Endodermal cell (in vitro differentiated cells): ENCODE results near the gene LRRC7. TPM values are rescaled to one million over a fixed set of nuclear protein-coding genes. Genes with fewer than 3 reads are reported as not detected.

ENCODE experiments used
- DNase-seq: peaks from one replicate; pipeline ENCODE4 v3.0.0-alpha.2; 2017
- H3K27ac ChIP-seq: 2 replicates; pipeline ENCODE4 v1.5.1; 2013; ENCODE audit warnings: mild to moderate bottlenecking, low read depth, low read length, moderate library complexity
- H3K27me3 ChIP-seq: 2 replicates; pipeline ENCODE4 v1.6.1; 2013; ENCODE audit warnings: mild to moderate bottlenecking, low read length, moderate library complexity; ENCODE audit not compliant: insufficient read depth, control insufficient read depth, poor library complexity, severe bottlenecking
- H3K36me3 ChIP-seq: 2 replicates; pipeline ENCODE4 v1.7.0; 2013; ENCODE audit warnings: mild to moderate bottlenecking, low read length, moderate library complexity; ENCODE audit not compliant: control insufficient read depth, insufficient read depth
- H3K4me1 ChIP-seq: one replicate; pipeline ENCODE4 v1.7.0; 2013; ENCODE audit warnings: low read length; ENCODE audit not compliant: control insufficient read depth, insufficient read depth
- H3K4me3 ChIP-seq: 2 replicates; pipeline ENCODE4 v1.5.1; 2013; ENCODE audit warnings: mild to moderate bottlenecking, low read length, moderate library complexity
- H3K9ac ChIP-seq: 2 replicates; pipeline ENCODE4 v1.6.1; 2013; ENCODE audit warnings: mild to moderate bottlenecking, low read length, moderate library complexity; ENCODE audit not compliant: poor library complexity, severe bottlenecking; ENCODE audit errors: extremely low read depth
- H3K9me3 ChIP-seq: 2 replicates; pipeline ENCODE4 v1.6.1; 2013; ENCODE audit warnings: mild to moderate bottlenecking, low read length, moderate library complexity; ENCODE audit not compliant: control insufficient read depth
- H3K27ac Mint-ChIP-seq: 2 replicates; pipeline ENCODE4 v1.8.0; 2020; ENCODE audit warnings: mixed read lengths
- H3K27me3 Mint-ChIP-seq: 2 replicates; pipeline ENCODE4 v1.8.0; 2021; ENCODE audit warnings: mild to moderate bottlenecking, mixed read lengths; ENCODE audit not compliant: insufficient read depth
- H3K36me3 Mint-ChIP-seq: 2 replicates; pipeline ENCODE4 v1.8.0; 2020; ENCODE audit warnings: low read depth, mixed read lengths
- H3K4me1 Mint-ChIP-seq: 2 replicates; pipeline ENCODE4 v1.8.0; 2020; ENCODE audit warnings: mixed read lengths
- H3K4me3 Mint-ChIP-seq: 2 replicates; pipeline ENCODE4 v1.8.0; 2020; ENCODE audit warnings: mild to moderate bottlenecking, moderate library complexity, mixed read lengths
- H3K9me3 Mint-ChIP-seq: 2 replicates; pipeline ENCODE4 v1.8.0; 2020; ENCODE audit warnings: mild to moderate bottlenecking, mixed read lengths
- WGBS, 2 experiments: methylation state at CpG; one replicate each; pipeline versions ENCODE4 v1.1.5 to v1.1.7; 2013; ENCODE audit warnings: missing lambda C conversion rate in 2 of 2, mixed read lengths in 1 of 2; ENCODE audit not compliant: insufficient coverage in 1 of 2, insufficient read length in 1 of 2; 5-methylcytosine and 5-hydroxymethylcytosine counted together
- total RNA-seq, 2 donors: library from RNA; stranded (reverse); fragmentation: NEBNext Ultra II Directional in 1 of 2; extraction: Animal tissue kit (Norgen Biotek cat#: 25700) in 1 of 2; gene quantifications; 2 replicates in 1 of 2; 3 replicates in 1 of 2; pipeline ENCODE4 v1.2.1, GENCODE V29; 2021
- TF ChIP-seq, protein P1 (sequence below): fragments of 200-600 bp; sonication (generic); conservative IDR thresholded peaks from 2 replicates; pipeline ENCODE4 v1.5.0; 2021; ENCODE audit warnings: antibody characterized with exemption, mild to moderate bottlenecking

LRRC7 gene
- total RNA-seq, 2 donors from 2014 or later = 1.4 to 2.2 TPM

DNA sequence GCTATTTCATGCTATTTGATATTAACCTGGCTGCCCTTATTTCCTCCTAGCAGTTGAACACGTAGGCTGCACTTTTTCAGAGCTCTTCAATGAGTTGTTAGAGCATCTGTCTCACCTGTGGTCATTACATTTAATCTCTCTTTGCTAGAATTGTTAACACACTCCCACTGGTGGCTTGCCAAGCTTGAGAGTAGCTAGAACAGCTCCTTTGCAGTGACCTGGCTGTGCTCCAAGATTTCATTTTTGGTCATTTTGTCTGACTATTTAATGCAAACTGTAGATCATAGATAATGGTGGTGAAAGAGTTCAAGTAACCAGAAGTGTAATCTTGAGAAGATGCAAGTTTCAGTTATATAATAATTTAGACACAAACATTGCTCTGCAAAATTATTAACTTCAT, 105.6 kb downstream of the LRRC7 start:
- H3K27me3 ChIP-seq = no peaks in the 10 kb centered on the region
- H3K36me3 ChIP-seq = no peaks in the 10 kb centered on the region
- H3K27ac ChIP-seq = no peak overlapping the region
- TF ChIP-seq, protein P1, sequence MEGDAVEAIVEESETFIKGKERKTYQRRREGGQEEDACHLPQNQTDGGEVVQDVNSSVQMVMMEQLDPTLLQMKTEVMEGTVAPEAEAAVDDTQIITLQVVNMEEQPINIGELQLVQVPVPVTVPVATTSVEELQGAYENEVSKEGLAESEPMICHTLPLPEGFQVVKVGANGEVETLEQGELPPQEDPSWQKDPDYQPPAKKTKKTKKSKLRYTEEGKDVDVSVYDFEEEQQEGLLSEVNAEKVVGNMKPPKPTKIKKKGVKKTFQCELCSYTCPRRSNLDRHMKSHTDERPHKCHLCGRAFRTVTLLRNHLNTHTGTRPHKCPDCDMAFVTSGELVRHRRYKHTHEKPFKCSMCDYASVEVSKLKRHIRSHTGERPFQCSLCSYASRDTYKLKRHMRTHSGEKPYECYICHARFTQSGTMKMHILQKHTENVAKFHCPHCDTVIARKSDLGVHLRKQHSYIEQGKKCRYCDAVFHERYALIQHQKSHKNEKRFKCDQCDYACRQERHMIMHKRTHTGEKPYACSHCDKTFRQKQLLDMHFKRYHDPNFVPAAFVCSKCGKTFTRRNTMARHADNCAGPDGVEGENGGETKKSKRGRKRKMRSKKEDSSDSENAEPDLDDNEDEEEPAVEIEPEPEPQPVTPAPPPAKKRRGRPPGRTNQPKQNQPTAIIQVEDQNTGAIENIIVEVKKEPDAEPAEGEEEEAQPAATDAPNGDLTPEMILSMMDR = no peak
- WGBS, 2 experiments = 88 to 91% methylated on average over 1 of the region's 1 CpG
- H3K9ac ChIP-seq = no peak overlapping the region
- no peaks in the 10 kb centered on the region for H3K9me3 ChIP-seq
- Mint-ChIP-seq H3K36me3 (no peaks in the 10 kb centered on the region), H3K27me3 (no peaks in the 10 kb centered on the region), H3K9me3 (no peaks in the 10 kb centered on the region), H3K4me1 (no peaks in the 10 kb centered on the region), H3K4me3 (no peak overlapping the region), H3K27ac (no peak overlapping the region)
- H3K4me1 ChIP-seq = no peaks in the 10 kb centered on the region
- DNase-seq = no peak
- H3K4me3 ChIP-seq = no peak overlapping the region

DNA sequence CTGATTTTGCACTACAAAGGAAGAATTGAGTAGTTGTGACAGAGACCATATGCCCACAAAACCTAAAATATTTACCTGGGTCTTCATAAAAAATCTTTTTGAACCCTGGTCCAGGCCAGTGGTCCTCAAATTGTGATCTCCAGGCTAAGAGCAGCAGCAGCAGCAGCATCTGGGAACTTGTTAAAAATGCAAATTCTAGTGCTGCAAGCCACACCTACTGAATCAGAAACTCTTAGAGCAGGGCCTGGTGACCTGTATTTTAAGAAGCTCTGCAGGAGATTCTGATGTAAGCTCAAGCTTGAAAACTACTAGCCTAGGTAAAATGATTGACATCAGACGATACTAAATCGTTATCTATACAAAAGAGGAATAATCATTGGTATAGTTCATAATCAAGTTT, 112.2 kb downstream of the LRRC7 start:
- no peaks in the 10 kb centered on the region for H3K9me3 ChIP-seq
- 100% methylated on average over 1 to 2 of the region's 2 CpGs for WGBS, 2 experiments
- no peaks in the 10 kb centered on the region for H3K27me3 ChIP-seq
- no peak overlapping the region for H3K4me3 ChIP-seq
- DNase-seq = no peak
- TF ChIP-seq, protein P1 = no peak
- no peaks in the 10 kb centered on the region for H3K36me3 Mint-ChIP-seq
- no peak overlapping the region for H3K4me3 Mint-ChIP-seq
- no peak overlapping the region for H3K9ac ChIP-seq
- no peaks in the 10 kb centered on the region for H3K27me3 Mint-ChIP-seq
- no peaks in the 10 kb centered on the region for H3K4me1 ChIP-seq
- H3K9me3 Mint-ChIP-seq = no peaks in the 10 kb centered on the region
- H3K36me3 ChIP-seq = peaks cover 5% of the 10 kb centered on the region
- no peaks in the 10 kb centered on the region for H3K4me1 Mint-ChIP-seq
- H3K27ac ChIP-seq = no peak overlapping the region
- H3K27ac Mint-ChIP-seq = no peak overlapping the region

DNA sequence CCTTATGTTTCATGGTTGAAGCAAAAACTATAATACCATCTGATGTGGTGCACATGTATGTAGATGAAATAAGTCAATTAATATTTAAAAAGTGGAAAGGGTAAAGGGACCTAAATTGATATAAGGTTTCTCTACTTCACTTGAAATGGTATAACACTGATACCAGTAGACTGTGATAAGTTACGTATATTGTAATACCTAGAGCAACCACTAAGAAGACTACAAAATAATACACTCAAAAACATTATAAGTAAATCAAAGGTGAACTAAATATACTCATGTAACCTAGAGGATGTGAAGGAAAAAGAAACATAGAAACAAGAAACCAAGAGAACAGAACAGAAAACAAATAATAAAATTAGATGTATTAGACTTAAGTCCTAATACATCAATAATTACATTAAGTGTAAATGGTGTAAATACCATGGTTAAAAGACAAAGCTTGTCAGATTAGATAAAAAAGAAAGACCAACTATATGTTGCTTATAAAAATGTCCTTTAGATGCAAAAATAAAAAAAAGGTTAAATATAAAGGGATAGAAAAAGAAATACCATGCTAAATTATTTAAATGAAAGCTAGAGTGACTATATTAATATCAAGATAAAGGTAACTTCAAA, 118.8 kb downstream of the LRRC7 start:
- TF ChIP-seq, protein P1 = peak; percentile 40
- no peak overlapping the region for H3K4me3 ChIP-seq
- Mint-ChIP-seq H3K4me3 (no peak overlapping the region), H3K4me1 (peaks cover 13% of the 10 kb centered on the region), H3K36me3 (no peaks in the 10 kb centered on the region), H3K27me3 (no peaks in the 10 kb centered on the region), H3K9me3 (peaks cover 9% of the 10 kb centered on the region), H3K27ac (no peak overlapping the region)
- no CpG with 5 or more reads among the region's 1 CpG for WGBS, 2 experiments
- H3K36me3 ChIP-seq = peaks cover 26% of the 10 kb centered on the region
- H3K4me1 ChIP-seq = no peaks in the 10 kb centered on the region
- H3K27ac ChIP-seq = no peak overlapping the region
- no peak overlapping the region for H3K9ac ChIP-seq
- no peaks in the 10 kb centered on the region for H3K27me3 ChIP-seq
- H3K9me3 ChIP-seq = peaks cover 15% of the 10 kb centered on the region
- DNase-seq = no peak
